GM18502 (cell line): ENCODE results near the gene POC1A.
A peak's percentile ranks its signal among the peaks of the same experiment; 100 is the strongest.
"Not testable (repeated sequence)": the region's sequence is repeated elsewhere in the genome, so short reads cannot be mapped to it uniquely, and the experiment has no call there.

ENCODE experiments used
- ATAC-seq: cut with Tn5 transposase; IDR thresholded peaks from one replicate; pipeline ENCODE4 v1.9.1; 2021; ENCODE audit warnings: mild to moderate bottlenecking; ENCODE audit not compliant: unreplicated experiment, poor library complexity

The POC1A gene

GRCh38 chr3:52036222-52036694 lies 118.0 kb downstream of the POC1A start:
- ATAC-seq = peak; percentile 76

- ATAC-seq = no peak
Observed at GRCh38 chr3:52034651-52035050, 119.6 kb downstream of the POC1A start.

GRCh38 chr3:52034212-52034611 lies 120.0 kb downstream of the POC1A start:
- no peak for ATAC-seq

GRCh38 chr3:52033748-52034147 lies 120.5 kb downstream of the POC1A start:
- not testable (repeated sequence) for ATAC-seq

GRCh38 chr3:52032702-52033408 lies 121.4 kb downstream of the POC1A start:
- ATAC-seq = no peak

- no peak for ATAC-seq
Observed at GRCh38 chr3:52031896-52032295, 122.3 kb downstream of the POC1A start.

- ATAC-seq = no peak
Observed at GRCh38 chr3:52030714-52031310, 123.4 kb downstream of the POC1A start.

- ATAC-seq = no peak
Observed at GRCh38 chr3:52029535-52029934, 124.7 kb downstream of the POC1A start.

- ATAC-seq = no peak
Observed at GRCh38 chr3:52029053-52029452, 125.2 kb downstream of the POC1A start.

GRCh38 chr3:52028572-52028971 lies 125.7 kb downstream of the POC1A start:
- ATAC-seq = no peak

GRCh38 chr3:52026041-52026440 lies 128.2 kb downstream of the POC1A start:
- no peak for ATAC-seq

- no peak for ATAC-seq
Observed at GRCh38 chr3:52025453-52025852, 128.8 kb downstream of the POC1A start.
